Muscle layer of colon (tissue), 2 donors: ENCODE measurements around the gene RPS6KA2.

Source experiments
- H3K27ac ChIP-seq: one replicate; pipeline ENCODE4 v1.7.0; 2013; ENCODE audit warnings: low read depth, mild to moderate bottlenecking, low read length, moderate library complexity
- H3K27me3 ChIP-seq, 2 donors: one replicate each; pipeline ENCODE4 v1.7.0; 2013; ENCODE audit warnings: low read length in 2 of 2, mild to moderate bottlenecking in 2 of 2; ENCODE audit not compliant: insufficient read depth in 2 of 2, control insufficient read depth in 1 of 2
- H3K36me3 ChIP-seq: one replicate; pipeline ENCODE4 v1.7.0; 2013; ENCODE audit warnings: mild to moderate bottlenecking, low read length; ENCODE audit not compliant: insufficient read depth
- H3K4me1 ChIP-seq: one replicate; pipeline ENCODE4 v1.7.0; 2013; ENCODE audit warnings: mild to moderate bottlenecking, low read length; ENCODE audit not compliant: insufficient read depth
- H3K4me3 ChIP-seq, 2 donors: one replicate each; pipeline ENCODE4 v1.7.0; 2013; ENCODE audit warnings: low read length in 2 of 2, low read depth in 1 of 2, mild to moderate bottlenecking in 1 of 2, moderate library complexity in 1 of 2
- H3K9ac ChIP-seq: one replicate; pipeline ENCODE4 v1.7.0; 2013; ENCODE audit warnings: low read length
- H3K9me3 ChIP-seq: one replicate; pipeline ENCODE4 v1.7.0; 2013; ENCODE audit warnings: mild to moderate bottlenecking, low read length
- donor health status: abdominal sarcoma.
- donor health status: Adenocarcinoma of cecum.

The RPS6KA2 gene

DNA sequence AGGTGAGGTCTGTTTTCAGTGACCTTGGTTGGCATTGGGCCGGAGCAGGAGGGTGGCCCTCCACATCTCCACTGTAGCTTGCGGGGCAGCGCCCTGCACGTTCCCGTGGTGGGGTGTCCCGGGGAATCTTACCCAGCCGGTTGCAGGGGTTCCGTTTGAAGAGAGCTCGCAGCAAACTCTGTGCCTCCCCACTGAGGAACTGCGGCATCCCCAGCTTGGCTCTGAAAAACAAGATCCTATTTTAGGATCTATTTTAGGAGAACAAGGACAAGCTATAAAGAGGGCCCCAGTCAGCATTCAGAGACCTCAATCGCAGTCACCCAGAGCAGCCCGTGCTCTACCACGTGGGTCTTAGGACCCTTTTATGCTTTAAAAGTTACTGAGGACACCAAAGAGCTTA is 138.3 kb downstream of the RPS6KA2 start:
- H3K27ac ChIP-seq = no peak overlapping the region
- H3K36me3 ChIP-seq = no peaks in the 10 kb centered on the region
- no peaks in the 10 kb centered on the region for H3K27me3 ChIP-seq
- no peaks in the 10 kb centered on the region for H3K4me1 ChIP-seq
- no peak overlapping the region for H3K9ac ChIP-seq
- H3K9me3 ChIP-seq = no peaks in the 10 kb centered on the region
- H3K4me3 ChIP-seq = no peak overlapping the region

DNA sequence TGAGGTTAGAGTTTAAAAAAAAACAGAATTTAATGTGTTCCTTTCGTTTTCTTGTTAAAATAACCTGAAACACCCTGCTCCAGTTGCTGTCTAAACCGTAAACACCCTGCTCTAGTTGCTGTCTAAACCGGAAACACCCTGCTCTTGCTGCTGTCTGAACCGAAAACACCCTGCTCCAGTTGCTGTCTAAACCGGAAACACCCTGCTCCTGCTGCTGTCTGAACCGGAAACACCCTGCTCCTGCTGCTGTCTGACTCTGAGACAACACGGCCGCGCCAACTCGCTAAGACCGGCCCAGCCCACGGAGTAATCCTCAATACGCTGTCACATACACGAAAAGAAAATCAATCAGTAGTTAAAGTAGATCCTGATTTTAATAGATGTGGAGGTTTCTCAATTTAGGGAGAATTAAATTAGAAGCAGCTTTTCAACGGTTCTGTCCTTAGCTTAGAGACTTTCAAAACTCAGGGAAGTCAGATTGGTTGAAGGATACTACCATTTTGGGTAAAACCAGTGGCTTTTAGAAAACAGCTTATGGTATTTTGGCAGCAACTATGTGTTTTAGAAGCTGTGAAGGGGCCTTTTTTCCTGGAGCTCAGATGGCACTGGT is 138.9 kb downstream of the RPS6KA2 start:
- Histone ChIP-seq H3K4me3 (no peak overlapping the region), H3K36me3 (no peaks in the 10 kb centered on the region), H3K27ac (no peak overlapping the region), H3K9me3 (no peaks in the 10 kb centered on the region), H3K4me1 (no peaks in the 10 kb centered on the region), H3K9ac (no peak overlapping the region), H3K27me3 (no peaks in the 10 kb centered on the region)

DNA sequence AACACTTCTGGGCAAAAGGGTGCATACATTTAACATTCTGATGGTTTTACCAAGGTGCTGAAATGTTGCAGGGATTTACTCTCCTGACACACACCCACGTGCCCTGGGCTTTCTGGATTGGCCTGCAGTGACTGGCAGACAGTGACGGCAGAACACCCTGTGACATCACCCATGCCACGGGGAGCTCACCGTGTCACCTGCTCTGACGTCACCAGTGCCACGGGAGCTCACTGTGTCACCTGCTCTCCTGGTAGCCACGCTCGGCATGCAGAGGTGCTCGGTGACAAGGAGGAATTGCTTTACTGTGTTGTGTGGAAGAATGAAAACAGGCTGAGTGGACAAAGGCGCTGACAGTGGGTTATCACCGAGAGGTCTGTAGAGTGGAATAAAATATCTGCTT is 139.9 kb downstream of the RPS6KA2 start:
- no peaks in the 10 kb centered on the region for H3K27me3 ChIP-seq

DNA sequence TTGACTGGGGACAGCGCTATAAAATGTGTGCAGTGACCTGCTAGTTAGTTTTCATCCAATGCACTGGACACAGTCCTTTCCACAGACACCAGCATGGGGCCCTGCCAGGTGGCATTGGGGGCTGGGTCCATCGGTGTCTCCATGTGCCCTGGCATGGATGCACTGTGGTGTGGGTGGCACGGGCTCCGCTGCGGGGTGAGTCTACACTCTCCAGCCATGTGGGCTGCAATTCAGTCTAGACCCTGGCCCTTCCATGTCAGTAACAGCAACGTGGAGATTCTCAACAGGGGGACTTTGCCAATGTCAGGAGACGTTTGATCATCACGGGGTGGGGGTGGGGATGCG is 140.5 kb downstream of the RPS6KA2 start:
- no peak overlapping the region for H3K27ac ChIP-seq
- H3K9me3 ChIP-seq = no peaks in the 10 kb centered on the region
- no peaks in the 10 kb centered on the region for H3K36me3 ChIP-seq
- no peaks in the 10 kb centered on the region for H3K27me3 ChIP-seq
- H3K4me1 ChIP-seq = no peaks in the 10 kb centered on the region
- H3K4me3 ChIP-seq = no peak overlapping the region
- no peak overlapping the region for H3K9ac ChIP-seq

More for the DNA sequence above, 139.9 kb downstream of the RPS6KA2 start:
- Histone ChIP-seq H3K9me3 (no peaks in the 10 kb centered on the region), H3K36me3 (no peaks in the 10 kb centered on the region), H3K4me3 (no peak overlapping the region), H3K4me1 (no peaks in the 10 kb centered on the region), H3K27ac (no peak overlapping the region), H3K9ac (no peak overlapping the region)

DNA sequence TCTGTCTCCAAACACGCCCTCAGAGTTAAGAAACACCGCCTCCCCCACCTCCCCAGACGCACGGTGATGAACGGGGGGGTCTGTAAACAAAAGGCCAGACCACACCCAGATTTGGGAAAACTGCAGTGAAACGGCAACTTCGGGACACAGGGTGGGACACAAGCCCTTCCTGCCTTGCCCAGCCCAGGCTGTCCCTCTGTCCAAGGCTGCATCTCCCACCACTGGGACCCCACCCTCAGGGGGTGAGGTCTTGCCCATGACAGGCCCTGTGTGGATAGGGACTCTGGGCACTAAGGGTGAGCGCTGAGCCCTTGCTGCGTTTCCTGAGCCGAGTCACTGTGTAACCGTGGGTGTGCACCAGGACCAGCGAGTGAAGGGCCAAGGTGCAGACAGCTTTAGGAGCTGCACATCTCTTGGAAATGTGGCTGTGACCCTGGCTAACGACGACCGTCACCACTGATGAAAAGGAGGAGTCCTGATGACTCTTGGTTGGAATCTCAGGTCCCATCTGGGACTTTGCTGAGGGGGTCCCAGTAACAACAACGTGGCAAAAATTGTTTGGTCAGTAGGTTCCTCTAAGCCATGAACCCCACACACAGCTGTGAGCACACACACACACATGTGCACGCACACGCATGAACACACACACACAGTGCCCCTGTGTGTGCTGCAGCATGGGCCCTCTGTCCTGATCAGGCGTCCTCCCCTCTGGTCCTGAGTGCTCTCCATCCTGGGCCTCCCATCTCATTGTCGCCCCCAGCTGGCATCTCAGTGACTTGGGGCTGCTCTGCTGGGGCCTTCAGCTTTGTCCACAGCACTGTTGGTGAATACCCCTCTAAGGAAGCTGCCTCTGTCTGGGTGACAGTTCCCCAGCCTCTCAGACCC is 141.2 kb downstream of the RPS6KA2 start:
- Histone ChIP-seq H3K4me3 (no peak overlapping the region), H3K9ac (no peak overlapping the region), H3K4me1 (no peaks in the 10 kb centered on the region), H3K9me3 (no peaks in the 10 kb centered on the region), H3K27ac (no peak overlapping the region), H3K27me3 (no peaks in the 10 kb centered on the region), H3K36me3 (no peaks in the 10 kb centered on the region)

DNA sequence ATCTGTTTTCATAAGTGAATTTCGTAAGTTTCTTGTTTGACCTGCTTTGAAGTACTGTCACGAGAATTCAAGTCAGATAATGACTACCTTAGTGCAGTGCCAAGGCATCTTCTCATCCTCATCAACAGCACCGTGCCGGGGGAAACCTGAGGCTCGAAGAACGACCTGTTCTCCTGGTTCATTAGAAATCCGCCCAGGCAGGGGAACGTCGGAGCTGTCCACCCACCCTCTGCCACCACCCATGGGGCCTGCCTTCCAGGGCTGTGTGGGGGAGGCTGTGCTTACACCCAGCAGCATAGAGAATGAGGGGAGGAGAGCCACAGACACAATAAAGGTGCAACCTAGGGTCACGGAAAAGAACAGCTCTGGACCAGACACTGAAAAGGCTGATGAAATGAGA is 142.2 kb downstream of the RPS6KA2 start:
- H3K9me3 ChIP-seq = no peaks in the 10 kb centered on the region
- no peaks in the 10 kb centered on the region for H3K4me1 ChIP-seq
- no peak overlapping the region for H3K9ac ChIP-seq
- no peaks in the 10 kb centered on the region for H3K36me3 ChIP-seq
- no peak overlapping the region for H3K27ac ChIP-seq
- no peaks in the 10 kb centered on the region for H3K27me3 ChIP-seq
- H3K4me3 ChIP-seq = no peak overlapping the region

DNA sequence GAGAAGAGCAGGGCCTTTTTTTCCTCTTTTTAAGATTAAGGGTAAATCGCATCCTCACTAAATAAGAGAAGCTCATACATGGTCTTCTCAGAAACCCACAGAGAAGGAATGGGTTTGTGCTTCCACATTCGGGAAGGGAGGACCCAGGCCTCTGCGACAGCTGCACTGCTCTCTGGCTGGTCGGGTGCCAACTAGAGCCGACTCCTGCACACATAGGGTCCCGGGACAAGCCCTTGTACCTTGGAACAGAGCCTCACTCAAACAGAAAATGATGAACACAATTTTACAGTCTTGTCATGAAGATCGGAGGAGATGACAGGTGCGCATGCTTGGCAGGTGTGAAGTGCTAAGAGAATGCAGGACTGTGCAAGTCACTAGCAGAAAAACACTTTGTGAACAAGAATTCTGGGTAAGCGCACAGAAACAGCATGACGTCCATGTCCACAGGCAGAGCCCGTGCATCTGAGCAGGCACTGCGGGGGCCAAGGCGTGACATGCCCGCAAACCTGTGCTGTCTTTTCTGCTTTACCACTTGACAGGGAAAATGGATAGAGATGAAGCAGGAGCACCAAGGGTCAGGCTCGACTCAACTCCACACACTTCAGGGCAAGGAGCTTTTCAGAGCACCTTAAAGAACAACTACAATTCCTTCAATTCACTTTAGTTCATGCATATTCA is 143.3 kb downstream of the RPS6KA2 start:
- Histone ChIP-seq H3K4me1 (no peaks in the 10 kb centered on the region), H3K9me3 (no peaks in the 10 kb centered on the region), H3K4me3 (no peak overlapping the region), H3K27ac (no peak overlapping the region), H3K9ac (no peak overlapping the region), H3K36me3 (no peaks in the 10 kb centered on the region), H3K27me3 (no peaks in the 10 kb centered on the region)

DNA sequence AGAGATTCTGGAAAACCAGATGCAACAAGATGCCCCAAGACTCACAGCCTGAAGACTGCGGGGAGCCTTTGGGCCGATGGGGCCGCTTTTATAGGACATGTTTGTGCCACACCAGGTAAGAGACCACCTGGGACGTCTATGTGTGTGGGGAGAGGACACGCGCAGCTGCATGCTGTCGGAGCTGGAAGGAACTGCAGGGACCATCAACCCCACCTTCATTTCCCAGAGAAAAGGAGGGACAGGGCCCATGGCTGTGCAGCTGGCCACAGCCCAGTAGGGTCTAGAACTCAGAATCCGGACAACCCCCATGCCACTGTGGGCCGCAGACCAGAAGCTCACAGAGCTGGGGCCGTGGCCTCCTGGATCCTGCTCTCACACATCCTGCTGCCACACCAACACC is 144.0 kb downstream of the RPS6KA2 start:
- Histone ChIP-seq H3K4me3 (no peak overlapping the region), H3K9me3 (no peaks in the 10 kb centered on the region), H3K36me3 (no peaks in the 10 kb centered on the region)

DNA sequence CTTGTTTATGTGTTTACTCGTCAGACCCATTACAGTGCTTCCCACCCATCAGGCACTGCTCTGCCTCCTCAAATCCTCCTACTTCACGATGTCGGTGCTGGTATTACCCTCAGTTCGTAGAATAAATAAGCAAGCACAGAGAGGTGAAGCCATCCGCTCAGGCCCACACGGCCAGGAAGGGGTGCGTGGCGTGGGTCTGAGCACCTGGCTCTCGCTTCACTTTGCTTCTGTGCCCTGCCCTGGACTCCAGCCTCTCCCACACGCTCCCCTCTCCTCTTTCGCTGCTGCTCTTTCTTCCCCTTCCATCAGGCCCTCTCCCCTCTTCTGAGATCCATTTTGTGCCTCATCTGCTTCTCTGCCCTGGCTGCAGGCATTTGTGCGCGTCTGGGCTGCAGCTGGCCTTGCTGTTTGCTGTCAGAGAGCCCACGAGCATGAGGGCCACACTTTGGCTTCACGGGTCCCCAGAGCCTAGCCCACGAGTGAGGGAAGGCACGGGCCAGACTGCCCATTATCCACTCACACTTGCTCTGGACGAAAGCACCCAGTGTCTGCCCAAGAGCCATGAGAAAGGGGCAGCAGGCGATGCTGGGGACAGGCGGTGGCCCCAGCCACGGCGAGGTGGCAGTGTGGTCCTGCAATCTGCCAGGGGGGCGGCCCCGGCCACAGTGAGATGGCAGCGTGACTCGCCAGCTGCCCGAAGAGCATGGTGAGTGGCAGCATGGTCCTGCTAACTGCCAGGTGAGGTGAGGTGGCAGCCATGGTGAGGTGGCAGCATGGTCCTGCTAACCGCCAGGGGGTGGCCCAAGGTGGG is 148.1 kb downstream of the RPS6KA2 start:
- Histone ChIP-seq H3K4me1 (no peaks in the 10 kb centered on the region), H3K36me3 (no peaks in the 10 kb centered on the region), H3K9ac (no peak overlapping the region), H3K9me3 (no peaks in the 10 kb centered on the region), H3K27me3 (no peaks in the 10 kb centered on the region), H3K4me3 (no peak overlapping the region), H3K27ac (no peak overlapping the region)

More for the DNA sequence above, 144.0 kb downstream of the RPS6KA2 start:
- H3K9ac ChIP-seq = no peak overlapping the region
- H3K4me1 ChIP-seq = no peaks in the 10 kb centered on the region
- H3K27me3 ChIP-seq = no peaks in the 10 kb centered on the region
- H3K27ac ChIP-seq = no peak overlapping the region

DNA sequence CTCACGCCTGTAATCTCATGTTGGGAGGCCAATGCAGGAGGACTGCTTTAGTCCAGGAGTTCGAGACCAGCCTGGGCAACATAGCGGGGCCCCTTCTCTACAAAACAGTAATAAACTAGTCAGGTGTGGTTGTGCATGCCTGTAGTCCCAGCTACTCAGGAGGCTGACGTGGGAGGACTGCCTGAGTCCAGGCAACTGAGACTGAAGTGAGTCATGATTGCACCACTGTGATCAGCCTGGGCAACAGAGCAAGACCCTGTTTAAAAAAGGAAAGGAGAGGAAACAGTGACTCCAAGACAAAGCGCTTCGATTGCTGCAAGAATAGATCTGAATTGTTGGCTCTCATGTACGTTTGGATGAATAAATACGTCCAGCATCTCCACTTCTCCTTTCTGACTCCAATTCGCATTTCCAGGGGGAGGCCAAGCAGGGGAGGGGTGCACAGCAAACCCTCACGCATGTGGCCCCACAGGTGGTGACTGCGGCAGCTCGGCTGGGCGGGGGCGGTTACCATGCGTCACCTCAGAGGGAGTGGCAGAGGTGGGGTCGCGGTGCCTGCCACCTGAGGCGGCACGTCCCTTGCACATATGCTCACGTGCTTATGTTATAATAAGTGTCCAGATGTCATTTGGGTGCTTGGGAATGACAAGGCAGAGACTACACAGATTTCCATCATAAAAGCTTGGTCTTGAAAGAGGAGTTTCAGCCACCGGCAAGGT is 149.2 kb downstream of the RPS6KA2 start:
- H3K36me3 ChIP-seq = no peaks in the 10 kb centered on the region
- no peak overlapping the region for H3K4me3 ChIP-seq
- H3K4me1 ChIP-seq = no peaks in the 10 kb centered on the region
- H3K27me3 ChIP-seq = no peaks in the 10 kb centered on the region
- no peak overlapping the region for H3K9ac ChIP-seq
- no peak overlapping the region for H3K27ac ChIP-seq
- H3K9me3 ChIP-seq = no peaks in the 10 kb centered on the region
